GM21367 (cell line): Measurements from ENCODE around the gene SYNGR1.
A peak's percentile ranks its signal among the peaks of the same experiment; 100 is the strongest.
"Not testable (repeated sequence)": the region's sequence is repeated elsewhere in the genome, so short reads cannot be mapped to it uniquely, and the experiment has no call there.

ENCODE experiments used
- ATAC-seq: cut with Tn5 transposase; IDR thresholded peaks from one replicate; pipeline ENCODE4 v1.9.1; 2021; ENCODE audit not compliant: unreplicated experiment

SYNGR1 gene

GRCh38 chr22:39316440-39317083 lies 33.2 kb upstream of the SYNGR1 start:
- no peak for ATAC-seq

- ATAC-seq: no peak
Observed at GRCh38 chr22:39317084-39317774, 32.6 kb upstream of the SYNGR1 start.

- ATAC-seq: no peak
Observed at GRCh38 chr22:39317775-39318506, 31.9 kb upstream of the SYNGR1 start.

- ATAC-seq: peak; percentile 6
Observed at GRCh38 chr22:39318507-39319283, 31.1 kb upstream of the SYNGR1 start.

- peak; percentile 79 for ATAC-seq
Observed at GRCh38 chr22:39319284-39320022, 30.3 kb upstream of the SYNGR1 start, which contains the start of gene RPL3. RPL3 (minus strand) TSS chr22:39319623; CDS start chr22:39319597, 26 bp downstream.

GRCh38 chr22:39320616-39321029 lies 29.2 kb upstream of the SYNGR1 start:
- not testable (repeated sequence) for ATAC-seq

- ATAC-seq: no peak
Observed at GRCh38 chr22:39325392-39325932, 24.3 kb upstream of the SYNGR1 start.

GRCh38 chr22:39327995-39328754 lies 21.6 kb upstream of the SYNGR1 start:
- ATAC-seq: no peak

- not testable (repeated sequence) for ATAC-seq
Observed at GRCh38 chr22:39330553-39330952, 19.2 kb upstream of the SYNGR1 start.

GRCh38 chr22:39332441-39333064 lies 17.2 kb upstream of the SYNGR1 start:
- no peak for ATAC-seq

- ATAC-seq: no peak
Observed at GRCh38 chr22:39336411-39336810, 13.4 kb upstream of the SYNGR1 start.

GRCh38 chr22:39339775-39340174 lies 10.0 kb upstream of the SYNGR1 start:
- ATAC-seq: not testable (repeated sequence)

GRCh38 chr22:39341179-39341578 lies 8.6 kb upstream of the SYNGR1 start:
- ATAC-seq: no peak

GRCh38 chr22:39343259-39344045 lies 6.3 kb upstream of the SYNGR1 start:
- ATAC-seq: no peak

- no peak for ATAC-seq
Observed at GRCh38 chr22:39344046-39344390, 5.8 kb upstream of the SYNGR1 start.

- no peak for ATAC-seq
Observed at GRCh38 chr22:39345231-39345630, 4.6 kb upstream of the SYNGR1 start.

- ATAC-seq: no peak
Observed at GRCh38 chr22:39348909-39349505, 784 bp upstream of the SYNGR1 start.

- no peak for ATAC-seq
Observed at GRCh38 chr22:39349506-39349966, 255 bp upstream of the SYNGR1 start.
